OCI-M1 (cell line): ENCODE data around the gene ARID1B.

Experiments used
- DNase-seq: peaks from one replicate; lab custom pipeline; 2025; lab: John Stamatoyannopoulos, UW

ARID1B gene

GRCh38 chr6:156773935-156774852, 3.0 kb upstream of the ARID1B start:
- no peak for DNase-seq

- DNase-seq = peak; percentile 33
These were observed 2.2 kb upstream of the ARID1B start for GRCh38 chr6:156774863-156775405.

- no peak for DNase-seq
These were observed 1.5 kb upstream of the ARID1B start for GRCh38 chr6:156775717-156776116.

GRCh38 chr6:156776470-156776839, 723 bp upstream of the ARID1B start:
- peak; percentile 87 for DNase-seq

GRCh38 chr6:156777577-156778453, 637 bp downstream of the ARID1B start:
- DNase-seq = peak; percentile 70

- DNase-seq = peak; percentile 77
These were observed 1.5 kb downstream of the ARID1B start for GRCh38 chr6:156778454-156779205.

GRCh38 chr6:156779206-156780094, 2.3 kb downstream of the ARID1B start:
- peak; percentile 83 for DNase-seq

- DNase-seq = peak; percentile 96
These were observed 3.0 kb downstream of the ARID1B start for GRCh38 chr6:156780102-156780641.

- peak; percentile 72 for DNase-seq
These were observed 4.0 kb downstream of the ARID1B start for GRCh38 chr6:156780962-156781853.

- peak; percentile 76 for DNase-seq
These were observed 4.9 kb downstream of the ARID1B start for GRCh38 chr6:156781861-156782631.

GRCh38 chr6:156782691-156783320, 5.6 kb downstream of the ARID1B start:
- peak; percentile 57 for DNase-seq

- no peak for DNase-seq
These were observed 6.8 kb downstream of the ARID1B start for GRCh38 chr6:156783958-156784357.

GRCh38 chr6:156786652-156787051, 9.5 kb downstream of the ARID1B start:
- DNase-seq = no peak

GRCh38 chr6:156787569-156788492, 10.7 kb downstream of the ARID1B start:
- DNase-seq = no peak

GRCh38 chr6:156789081-156789943, 12.1 kb downstream of the ARID1B start:
- DNase-seq = no peak

- DNase-seq = no peak
These were observed 13.6 kb downstream of the ARID1B start for GRCh38 chr6:156790711-156791319.
